SK-N-MC (cell line): ENCODE results near the gene BMF.
"Not testable (repeated sequence)": the region's sequence is repeated elsewhere in the genome, so short reads cannot be mapped to it uniquely, and the experiment has no call there.

Experiments used
- DNase-seq: peaks from one replicate; pipeline ENCODE4 v3.0.0-alpha.2; 2011; ENCODE audit warnings: low read depth, low spot score
- H3K27ac ChIP-seq: fragments of 200-600 bp; sonication (generic); 2 replicates; pipeline ENCODE4 v1.5.1; 2016; ENCODE audit warnings: mixed run types
- H3K36me3 ChIP-seq: fragments of 200-600 bp; sonication (generic); 2 replicates; pipeline ENCODE4 v1.6.1; 2017; ENCODE audit warnings: antibody characterized with exemption, low read length, mixed read lengths; ENCODE audit not compliant: insufficient read depth
- H3K4me3 ChIP-seq: fragments of 200-600 bp; sonication (generic); 2 replicates; pipeline ENCODE4 v1.5.1; 2016
- H3K9ac ChIP-seq: fragments of 200-600 bp; sonication (generic); 2 replicates; pipeline ENCODE4 v1.8.0; 2017; ENCODE audit warnings: mixed run types, mixed read lengths; ENCODE audit not compliant: insufficient read length
- H3K9me3 ChIP-seq: fragments of 200-600 bp; sonication (generic); 2 replicates; pipeline ENCODE4 v1.6.1; 2017; ENCODE audit warnings: low read depth, mild to moderate bottlenecking, antibody characterized with exemption, low read length, moderate library complexity, mixed read lengths
- EZH2 ChIP-seq: fragments of 200-600 bp; sonication (generic); IDR thresholded peaks from one replicate; pipeline ENCODE4 v1.6.1; 2017; ENCODE audit warnings: antibody characterized with exemption
- FOXP2 ChIP-seq: optimal IDR thresholded peaks from 2 replicates; pipeline ENCODE3; 2011; ENCODE audit warnings: mild to moderate bottlenecking, moderate library complexity; ENCODE audit not compliant: insufficient read depth; ENCODE audit errors: extremely low read length, control extremely low read depth
- POLR2AphosphoS5 ChIP-seq: IDR thresholded peaks from 2 replicates; pipeline ENCODE4 v1.6.1; 2012; ENCODE audit warnings: mild to moderate bottlenecking, low read depth, low read length, borderline replicate concordance

Gene BMF

GRCh38 chr15:40108855-40109735 is at the start of gene BMF:
Gene BMF, minus strand, starts transcription at chr15:40108879. Its CDS starts 2,793 bp downstream, at chr15:40106086.
- peak within 1 kb of the TSS; percentile 69 for H3K9ac ChIP-seq
- H3K36me3 ChIP-seq = peaks cover under 1% of the 10 kb centered on the region; the same call in 1 of the 2 replicates
- TF ChIP-seq POLR2AphosphoS5 (peak; percentile 50), EZH2 (no peak), FOXP2 (peak; percentile 77)
- DNase-seq = peak; percentile 93
- H3K4me3 ChIP-seq = peak within 1 kb of the TSS; percentile 84
- H3K27ac ChIP-seq = peak within 1 kb of the TSS; percentile 42
- no peaks in the 10 kb centered on the region for H3K9me3 ChIP-seq

- no peak overlapping the region for H3K9ac ChIP-seq
- H3K27ac ChIP-seq = no peak overlapping the region
- H3K36me3 ChIP-seq = peaks cover 13% of the 10 kb centered on the region
- H3K9me3 ChIP-seq = no peaks in the 10 kb centered on the region
- no peak overlapping the region for H3K4me3 ChIP-seq
- no peak for DNase-seq
- no peak for TF ChIP-seq FOXP2
- TF ChIP-seq POLR2AphosphoS5 = no peak
- TF ChIP-seq EZH2 = no peak
Observed at GRCh38 chr15:40157778-40158447, 49.2 kb upstream of the BMF start.

GRCh38 chr15:40155270-40155910 is 46.7 kb upstream of the BMF start:
- Histone ChIP-seq H3K36me3 (no peaks in the 10 kb centered on the region), H3K9ac (no peak overlapping the region), H3K27ac (no peak overlapping the region), H3K4me3 (no peak overlapping the region), H3K9me3 (no peaks in the 10 kb centered on the region)
- no peak for TF ChIP-seq EZH2
- TF ChIP-seq POLR2AphosphoS5 = no peak
- TF ChIP-seq FOXP2 = no peak
- no peak for DNase-seq

DNA sequence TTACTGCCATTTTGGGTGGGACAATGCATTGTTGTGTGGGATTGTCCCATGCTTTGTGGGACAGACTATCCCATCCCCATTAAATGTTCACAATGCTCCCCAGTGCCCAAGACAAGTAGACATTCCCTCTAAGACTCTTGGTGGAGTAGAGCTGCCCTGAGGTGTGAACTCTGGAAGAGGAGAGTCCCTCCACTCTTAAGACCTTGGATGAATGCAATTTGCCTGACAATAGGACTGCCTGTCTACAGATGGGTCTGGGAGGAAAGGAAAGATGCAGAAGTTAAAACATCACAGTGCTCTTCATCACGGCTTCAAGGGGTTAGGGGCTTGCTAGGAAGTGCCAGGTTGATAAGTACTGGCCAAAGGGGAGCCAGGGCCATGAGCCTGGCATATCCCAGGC is 46.1 kb upstream of the BMF start:
- H3K27ac ChIP-seq, H3K4me3 ChIP-seq, DNase-seq, H3K9me3 ChIP-seq, H3K36me3 ChIP-seq, H3K9ac ChIP-seq: not testable (repeated sequence)

GRCh38 chr15:40151991-40152390 is 43.3 kb upstream of the BMF start:
- TF ChIP-seq POLR2AphosphoS5 (no peak), FOXP2 (no peak), EZH2 (no peak)
- no peak for DNase-seq
- no peaks in the 10 kb centered on the region for H3K9me3 ChIP-seq
- H3K36me3 ChIP-seq = no peaks in the 10 kb centered on the region
- no peak overlapping the region for H3K4me3 ChIP-seq
- no peak overlapping the region for H3K9ac ChIP-seq
- no peak overlapping the region for H3K27ac ChIP-seq

DNA sequence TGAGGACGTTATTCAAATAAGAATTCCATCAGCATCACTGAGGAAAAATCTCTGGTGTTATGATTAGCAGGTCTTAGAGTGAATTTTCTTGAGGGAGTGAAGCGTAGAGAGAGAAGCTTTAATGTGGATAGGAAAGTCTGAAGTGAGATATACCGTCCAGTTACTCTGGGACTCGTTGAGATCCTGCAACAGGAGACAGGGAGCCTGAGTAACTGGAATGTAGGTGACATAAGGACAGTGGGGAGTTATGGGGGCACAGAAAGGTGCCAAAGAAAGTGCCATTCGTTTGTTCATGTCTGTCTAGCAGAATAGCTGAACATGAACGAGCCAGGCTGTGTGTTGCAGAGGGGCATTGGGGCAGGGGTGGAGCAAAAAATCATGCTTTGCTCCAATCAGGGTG is 42.8 kb upstream of the BMF start:
- Histone ChIP-seq H3K36me3 (no peaks in the 10 kb centered on the region), H3K27ac (no peak overlapping the region), H3K9ac (no peak overlapping the region), H3K4me3 (no peak overlapping the region), H3K9me3 (no peaks in the 10 kb centered on the region)
- TF ChIP-seq FOXP2 (no peak), POLR2AphosphoS5 (no peak), EZH2 (no peak)
- no peak for DNase-seq

DNA sequence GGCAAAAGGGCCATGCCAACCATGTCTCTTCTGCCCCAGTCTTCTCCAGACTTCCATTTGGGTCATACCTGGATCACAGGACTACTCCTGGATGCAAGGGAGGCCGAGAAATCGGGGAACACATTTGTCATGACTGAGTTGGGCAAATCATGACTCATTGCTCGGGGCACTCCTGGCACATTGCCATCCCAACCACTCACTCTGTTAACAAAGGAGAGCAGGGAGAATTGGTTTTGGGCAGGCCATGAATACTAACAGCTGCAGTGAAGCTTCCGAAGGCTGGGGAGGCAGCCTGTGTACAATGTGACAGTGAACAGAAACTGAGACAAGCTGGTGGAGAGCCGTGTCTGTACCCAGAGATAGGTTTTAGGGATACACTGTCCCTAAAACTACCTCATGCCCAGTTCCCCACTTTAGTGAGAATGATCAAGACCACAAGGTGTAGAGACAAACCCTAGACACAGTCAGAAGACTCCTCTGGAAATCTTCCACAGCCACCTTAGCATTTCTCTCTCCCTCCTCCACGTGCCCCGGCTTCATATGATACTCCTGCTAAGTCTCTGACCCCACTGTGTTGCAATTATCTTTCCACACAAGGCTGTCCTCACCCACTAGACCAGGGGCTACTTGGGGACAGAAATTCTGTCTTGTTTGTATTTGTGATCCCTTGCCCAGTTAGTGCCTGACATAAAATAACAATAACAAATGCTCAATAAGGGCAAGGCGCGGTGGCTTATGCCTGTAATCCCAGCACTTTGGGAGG is 41.7 kb upstream of the BMF start:
- Histone ChIP-seq H3K27ac (no peak overlapping the region), H3K9ac (no peak overlapping the region), H3K4me3 (no peak overlapping the region), H3K36me3 (no peaks in the 10 kb centered on the region), H3K9me3 (no peaks in the 10 kb centered on the region)
- no peak for DNase-seq
- TF ChIP-seq POLR2AphosphoS5 (no peak), EZH2 (no peak), FOXP2 (no peak)

DNA sequence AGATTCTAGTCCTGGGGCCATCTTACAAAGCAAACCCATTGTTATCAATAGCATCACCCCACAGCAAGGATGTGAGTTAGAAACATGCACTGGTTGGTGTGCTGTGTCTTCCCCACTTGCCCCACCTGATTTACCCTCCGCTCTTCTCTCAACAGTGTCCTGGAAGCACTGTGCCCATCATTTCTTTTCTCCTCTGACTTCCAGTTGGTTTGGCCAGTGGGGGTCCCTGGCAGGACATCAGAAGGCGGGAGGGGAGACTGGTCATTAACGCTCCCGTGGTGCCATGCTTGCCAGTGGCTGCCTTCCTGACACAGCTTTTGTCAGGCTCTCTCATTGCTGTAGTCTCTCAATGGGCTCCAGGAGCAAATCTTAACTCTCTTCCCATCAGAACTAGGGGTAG is 40.7 kb upstream of the BMF start:
- Histone ChIP-seq H3K9me3 (no peaks in the 10 kb centered on the region), H3K27ac (no peak overlapping the region), H3K4me3 (no peak overlapping the region), H3K36me3 (no peaks in the 10 kb centered on the region), H3K9ac (no peak overlapping the region)
- DNase-seq = no peak
- no peak for TF ChIP-seq FOXP2
- TF ChIP-seq EZH2 = no peak
- TF ChIP-seq POLR2AphosphoS5 = no peak
